Measurements from ENCODE around the gene ADAM23. TPM values are rescaled to one million over a fixed set of nuclear protein-coding genes. Genes with fewer than 3 reads are reported as not detected.

ADAM23 gene
- total RNA-seq, 1 experiment from 2014 or later = 7.0 TPM

GRCh38 chr2:206610451-206610850 is 167.1 kb downstream of the ADAM23 start:
- in situ Hi-C loops (cut with HindIII; ENCODE audit: low pct_unique_long_range_greater_than_20kb, low sequenced_read_pairs) = no loop called here
- no peak for DNase-seq (ENCODE audit: low read depth)

DNA sequence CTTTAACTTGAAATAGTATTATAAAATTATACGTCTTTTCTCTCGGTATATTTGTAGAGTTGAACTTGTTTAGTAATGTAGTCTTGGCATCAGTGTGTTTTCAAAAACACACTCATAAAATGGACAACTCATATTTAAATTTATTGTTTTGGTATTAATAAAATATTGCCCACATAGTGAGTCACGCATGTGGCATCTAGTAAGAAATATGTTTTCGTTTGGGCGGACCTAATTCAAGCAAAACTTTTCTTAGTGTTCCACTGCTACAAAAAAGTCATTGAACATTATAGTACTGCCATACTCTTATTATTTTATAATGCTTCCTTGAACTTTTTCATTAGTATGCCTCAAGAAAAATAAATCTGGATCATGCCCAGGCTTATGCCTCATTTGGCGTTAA is 167.9 kb downstream of the ADAM23 start:
- DNase-seq (ENCODE audit: low read depth) = no peak
- in situ Hi-C loops (cut with HindIII; ENCODE audit: low pct_unique_long_range_greater_than_20kb, low sequenced_read_pairs) = no loop called here

DNA sequence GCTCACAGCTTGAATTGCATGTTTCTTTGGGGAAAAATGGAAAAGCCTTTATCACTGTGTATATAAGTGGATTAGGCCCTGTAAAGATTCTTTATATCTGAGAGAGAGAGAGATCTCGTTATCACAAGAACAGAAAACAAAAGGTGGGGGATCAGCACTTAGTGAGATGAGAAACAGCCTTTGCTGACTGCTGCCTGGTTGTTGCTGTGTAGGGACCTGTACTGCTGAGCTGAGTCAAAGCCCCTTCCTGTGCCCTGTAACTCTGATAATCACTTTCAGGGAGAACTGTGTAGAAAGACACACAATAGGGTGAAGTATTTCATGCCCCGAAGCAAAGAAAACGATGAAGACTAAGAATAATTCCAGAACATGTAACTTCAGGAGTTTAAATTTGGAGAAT is 168.4 kb downstream of the ADAM23 start:
- no peak for DNase-seq (ENCODE audit: low read depth)
- in situ Hi-C loops (cut with HindIII; ENCODE audit: low pct_unique_long_range_greater_than_20kb, low sequenced_read_pairs) = no loop called here

DNA sequence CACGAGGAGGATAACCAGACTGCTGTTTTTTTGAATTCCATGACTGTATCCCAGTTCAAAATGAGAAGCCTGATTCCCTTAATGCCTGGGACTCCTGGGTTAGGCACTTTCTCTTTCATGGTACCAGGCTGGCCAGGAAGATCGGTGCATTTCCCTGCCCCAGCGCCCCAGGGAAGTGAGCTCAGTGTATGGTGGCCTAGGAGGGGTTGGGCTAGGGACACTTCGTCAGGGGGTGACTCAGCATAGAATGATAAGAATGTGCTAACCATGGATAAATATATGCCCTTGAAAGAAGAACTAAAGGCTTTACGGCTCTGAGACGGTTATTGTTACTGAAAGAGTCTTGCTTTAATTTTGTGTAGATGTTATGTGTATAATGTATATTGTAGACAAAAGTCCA is 171.5 kb downstream of the ADAM23 start:
- peak; percentile 51 for DNase-seq (ENCODE audit: low read depth)
- in situ Hi-C loops (cut with HindIII; ENCODE audit: low pct_unique_long_range_greater_than_20kb, low sequenced_read_pairs) = no loop called here

- in situ Hi-C loops (cut with HindIII; ENCODE audit: low pct_unique_long_range_greater_than_20kb, low sequenced_read_pairs) = no loop called here
- no peak for DNase-seq (ENCODE audit: low read depth)
These were observed 172.2 kb downstream of the ADAM23 start for GRCh38 chr2:206615417-206616089.

DNA sequence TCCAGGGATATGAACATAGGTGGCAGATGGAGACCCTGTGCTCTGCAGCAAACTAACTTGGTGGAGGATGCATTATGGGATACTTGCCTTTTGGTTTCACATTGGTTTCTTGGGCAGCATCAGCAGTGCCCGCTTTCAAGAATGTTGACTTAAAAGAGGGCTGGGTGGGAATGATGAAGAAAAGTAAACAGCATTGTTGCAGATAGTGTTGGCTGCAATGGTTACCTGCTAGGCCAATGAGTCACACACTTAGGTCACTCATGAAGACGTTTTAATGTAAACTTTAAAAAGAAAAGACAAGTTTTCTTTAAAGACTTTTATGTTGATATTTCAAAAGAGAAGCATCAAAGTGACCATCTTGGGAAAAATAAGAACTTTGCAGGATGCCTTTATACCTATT is 172.8 kb downstream of the ADAM23 start:
- DNase-seq (ENCODE audit: low read depth) = peak; percentile 45
- in situ Hi-C loops (cut with HindIII; ENCODE audit: low pct_unique_long_range_greater_than_20kb, low sequenced_read_pairs) = no loop called here

- in situ Hi-C loops (cut with HindIII; ENCODE audit: low pct_unique_long_range_greater_than_20kb, low sequenced_read_pairs) = no loop called here
- no peak for DNase-seq (ENCODE audit: low read depth)
These were observed 175.7 kb downstream of the ADAM23 start for GRCh38 chr2:206619011-206619410.

GRCh38 chr2:206626108-206626507 is 182.8 kb downstream of the ADAM23 start:
- in situ Hi-C loops (cut with HindIII; ENCODE audit: low pct_unique_long_range_greater_than_20kb, low sequenced_read_pairs) = no loop called here
- DNase-seq (ENCODE audit: low read depth) = no peak

GRCh38 chr2:206627632-206628031 is 184.3 kb downstream of the ADAM23 start:
- in situ Hi-C loops (cut with HindIII; ENCODE audit: low pct_unique_long_range_greater_than_20kb, low sequenced_read_pairs) = no loop called here
- DNase-seq (ENCODE audit: low read depth) = no peak

- in situ Hi-C loops (cut with HindIII; ENCODE audit: low pct_unique_long_range_greater_than_20kb, low sequenced_read_pairs) = no loop called here
- DNase-seq (ENCODE audit: low read depth) = no peak
These were observed 188.0 kb downstream of the ADAM23 start for GRCh38 chr2:206631340-206631739.

- DNase-seq (ENCODE audit: low read depth) = no peak
- in situ Hi-C loops (cut with HindIII; ENCODE audit: low pct_unique_long_range_greater_than_20kb, low sequenced_read_pairs) = no loop called here
These were observed 191.7 kb downstream of the ADAM23 start for GRCh38 chr2:206635015-206635414.

DNA sequence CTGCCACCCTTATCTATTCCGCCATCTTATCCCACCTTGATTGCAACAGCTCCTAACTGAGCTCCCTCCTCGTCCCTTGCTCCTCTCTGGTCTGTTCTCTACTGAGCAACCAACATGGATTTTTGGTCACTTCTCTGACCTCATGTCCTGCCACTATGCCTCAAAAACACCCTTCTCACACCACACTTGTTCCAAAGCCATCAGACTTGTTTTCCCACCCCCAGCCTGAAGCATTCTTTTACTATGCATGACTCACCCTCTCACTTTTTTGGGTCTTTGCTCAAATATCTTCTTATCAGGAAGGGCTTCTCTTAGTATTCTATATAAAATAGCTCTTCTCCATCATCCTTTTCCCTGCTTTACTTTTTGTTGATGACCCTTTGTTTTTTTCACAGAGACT is 196.3 kb downstream of the ADAM23 start:
- in situ Hi-C loops (cut with HindIII; ENCODE audit: low pct_unique_long_range_greater_than_20kb, low sequenced_read_pairs) = no loop called here
- DNase-seq (ENCODE audit: low read depth) = no peak

- in situ Hi-C loops (cut with HindIII; ENCODE audit: low pct_unique_long_range_greater_than_20kb, low sequenced_read_pairs) = no loop called here
- no peak for DNase-seq (ENCODE audit: low read depth)
These were observed 197.9 kb downstream of the ADAM23 start for GRCh38 chr2:206641226-206641625.

- DNase-seq (ENCODE audit: low read depth) = peak; percentile 1
- in situ Hi-C loops (cut with HindIII; ENCODE audit: low pct_unique_long_range_greater_than_20kb, low sequenced_read_pairs) = no loop called here
These were observed 199.0 kb downstream of the ADAM23 start, which contains the start of gene FAM237A for GRCh38 chr2:206642075-206643025. FAM237A (plus strand) TSS chr2:206642487; CDS start chr2:206644237, 1,750 bp downstream.

GRCh38 chr2:206647985-206648384 is 204.7 kb downstream of the ADAM23 start:
- in situ Hi-C loops (cut with HindIII; ENCODE audit: low pct_unique_long_range_greater_than_20kb, low sequenced_read_pairs) = no loop called here
- DNase-seq (ENCODE audit: low read depth) = no peak

DNA sequence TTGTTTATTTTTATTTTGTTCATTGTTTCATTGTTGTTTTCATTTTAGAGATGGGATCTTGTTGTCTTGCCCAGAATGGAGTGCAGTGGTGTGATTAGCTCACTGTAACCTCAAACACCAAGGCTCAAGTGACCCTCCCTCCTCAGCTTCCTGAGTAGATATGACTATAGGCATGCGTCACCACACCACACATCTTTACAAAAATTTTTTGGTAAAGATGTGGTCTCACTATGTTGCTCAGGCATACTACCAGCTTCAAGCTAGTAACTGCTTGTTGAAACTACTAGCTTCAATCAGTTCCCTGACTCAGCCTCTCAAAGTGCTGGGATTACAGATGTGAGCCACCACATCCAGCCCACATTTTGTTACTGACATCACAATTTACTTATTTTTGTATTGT is 213.8 kb downstream of the ADAM23 start:
- in situ Hi-C loops (cut with HindIII; ENCODE audit: low pct_unique_long_range_greater_than_20kb, low sequenced_read_pairs) = no loop called here
- no peak for DNase-seq (ENCODE audit: low read depth)

GRCh38 chr2:206665251-206665650 is 221.9 kb downstream of the ADAM23 start:
- in situ Hi-C loops (cut with HindIII; ENCODE audit: low pct_unique_long_range_greater_than_20kb, low sequenced_read_pairs) = no loop called here
- DNase-seq (ENCODE audit: low read depth) = no peak
